Breast epithelium (tissue), 4 donors: Measurements from ENCODE around the gene STARD7. TPM values are rescaled to one million over a fixed set of nuclear protein-coding genes. Genes with fewer than 3 reads are reported as not detected.
A peak's percentile ranks its signal among the peaks of the same experiment; 100 is the strongest.

Source experiments
- DNase-seq, 2 donors: peaks; one replicate each; pipeline ENCODE4 v3.0.0-alpha.2; 2019; ENCODE audit warnings: low spot score in 2 of 2
- H3K27ac ChIP-seq, 2 donors: fragments of 200-600 bp; sonication (generic) in 1 of 2; one replicate each; pipeline ENCODE4 v1.5.1; 2016 to 2019; ENCODE audit warnings: mild to moderate bottlenecking in 1 of 2
- H3K27me3 ChIP-seq, 2 donors: fragments of 200-600 bp; sonication (generic) in 1 of 2; one replicate each; pipeline versions ENCODE4 v1.5.1 to v1.6.0; 2017 to 2019; ENCODE audit warnings: control low read depth in 1 of 2, mild to moderate bottlenecking in 1 of 2
- H3K36me3 ChIP-seq: fragments of 200-600 bp; one replicate; pipeline ENCODE4 v1.5.1; 2019
- H3K4me1 ChIP-seq, 2 donors: fragments of 200-600 bp; sonication (generic); one replicate each; pipeline ENCODE4 v1.5.1; 2016 to 2019; ENCODE audit warnings: control low read depth in 1 of 2
- H3K4me3 ChIP-seq, 3 donors: fragments of 200-600 bp; sonication (generic); 1 replicate in 2 of 3; 2 replicates in 1 of 3; pipeline ENCODE4 v1.5.1; 2016 to 2019; ENCODE audit warnings: mild to moderate bottlenecking in 3 of 3, moderate library complexity in 2 of 3
- H3K9me3 ChIP-seq, 2 donors: fragments of 200-600 bp; sonication (generic) in 1 of 2; one replicate each; pipeline ENCODE4 v1.5.1; 2016 to 2019; ENCODE audit warnings: control low read depth in 1 of 2
- POLR2A ChIP-seq: fragments of 450-650 bp; IDR thresholded peaks from one replicate; pipeline ENCODE4 v1.6.1; 2016; ENCODE audit warnings: antibody characterized with exemption, mild to moderate bottlenecking, moderate library complexity
- POLR2AphosphoS5 ChIP-seq, 3 donors: sonication (generic); formaldehyde crosslinking; IDR thresholded peaks; one replicate each; pipeline ENCODE4 v1.6.1; 2017; ENCODE audit warnings: antibody characterized with exemption in 3 of 3
- intact Hi-C: fragments of 100-400 bp; cut with DNase I; formaldehyde crosslinking; loops from one replicate; pipeline ENCODE4 v1.15.1; 2023; ENCODE audit warnings: low total_unique reads
- total RNA-seq, 3 donors: library from RNA; depleted of rRNA; stranded (reverse); fragments of >200 nt; gene quantifications; one replicate each; pipeline ENCODE4 v1.1.0, GENCODE V29; 2016
- TF ChIP-seq, protein P1 (sequence below), 3 donors: fragments of 450-650 bp; IDR thresholded peaks; one replicate each; pipeline ENCODE4 v1.5.1; 2016 to 2017; ENCODE audit warnings: antibody characterized with exemption in 3 of 3, mild to moderate bottlenecking in 3 of 3, moderate library complexity in 3 of 3

The STARD7 gene
- total RNA-seq, 3 donors from 2014 or later, result 84.9 to 133 (median 96.3) TPM

DNA sequence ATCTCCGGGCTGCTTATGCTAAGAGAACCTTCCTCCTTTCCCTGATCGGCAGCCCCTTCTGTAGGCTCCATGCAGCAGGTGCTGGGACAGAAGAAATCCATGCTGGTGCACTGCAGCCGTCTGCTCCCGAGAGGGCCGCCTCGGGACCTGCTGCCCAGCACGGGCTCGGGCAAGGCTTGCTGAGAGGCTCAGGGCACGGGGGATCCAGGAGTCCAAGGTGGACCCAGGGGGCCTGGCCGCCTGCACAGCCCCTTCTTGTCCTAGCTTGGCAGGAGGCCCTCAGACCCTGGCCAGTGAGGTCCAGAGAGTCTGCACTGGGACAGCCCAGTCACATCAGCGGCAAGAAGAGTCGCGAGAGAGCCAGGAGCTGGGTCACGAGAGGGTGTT lies 50.1 kb downstream of the STARD7 start:
- TF ChIP-seq POLR2A, result no peak
- TF ChIP-seq, protein P1, sequence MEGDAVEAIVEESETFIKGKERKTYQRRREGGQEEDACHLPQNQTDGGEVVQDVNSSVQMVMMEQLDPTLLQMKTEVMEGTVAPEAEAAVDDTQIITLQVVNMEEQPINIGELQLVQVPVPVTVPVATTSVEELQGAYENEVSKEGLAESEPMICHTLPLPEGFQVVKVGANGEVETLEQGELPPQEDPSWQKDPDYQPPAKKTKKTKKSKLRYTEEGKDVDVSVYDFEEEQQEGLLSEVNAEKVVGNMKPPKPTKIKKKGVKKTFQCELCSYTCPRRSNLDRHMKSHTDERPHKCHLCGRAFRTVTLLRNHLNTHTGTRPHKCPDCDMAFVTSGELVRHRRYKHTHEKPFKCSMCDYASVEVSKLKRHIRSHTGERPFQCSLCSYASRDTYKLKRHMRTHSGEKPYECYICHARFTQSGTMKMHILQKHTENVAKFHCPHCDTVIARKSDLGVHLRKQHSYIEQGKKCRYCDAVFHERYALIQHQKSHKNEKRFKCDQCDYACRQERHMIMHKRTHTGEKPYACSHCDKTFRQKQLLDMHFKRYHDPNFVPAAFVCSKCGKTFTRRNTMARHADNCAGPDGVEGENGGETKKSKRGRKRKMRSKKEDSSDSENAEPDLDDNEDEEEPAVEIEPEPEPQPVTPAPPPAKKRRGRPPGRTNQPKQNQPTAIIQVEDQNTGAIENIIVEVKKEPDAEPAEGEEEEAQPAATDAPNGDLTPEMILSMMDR (IDR thresholded peaks at IDR 0.05), result no peak
- TF ChIP-seq POLR2AphosphoS5 (IDR thresholded peaks at IDR 0.05), result no peak
- Histone ChIP-seq H3K27ac (no peak overlapping the region), H3K27me3 (no peaks in the 10 kb centered on the region), H3K36me3 (no peaks in the 10 kb centered on the region), H3K9me3 (no peaks in the 10 kb centered on the region), H3K4me1 (no peaks in the 10 kb centered on the region), H3K4me3 (no peak overlapping the region)
- intact Hi-C loops, result no loop called here
- no peak for DNase-seq

DNA sequence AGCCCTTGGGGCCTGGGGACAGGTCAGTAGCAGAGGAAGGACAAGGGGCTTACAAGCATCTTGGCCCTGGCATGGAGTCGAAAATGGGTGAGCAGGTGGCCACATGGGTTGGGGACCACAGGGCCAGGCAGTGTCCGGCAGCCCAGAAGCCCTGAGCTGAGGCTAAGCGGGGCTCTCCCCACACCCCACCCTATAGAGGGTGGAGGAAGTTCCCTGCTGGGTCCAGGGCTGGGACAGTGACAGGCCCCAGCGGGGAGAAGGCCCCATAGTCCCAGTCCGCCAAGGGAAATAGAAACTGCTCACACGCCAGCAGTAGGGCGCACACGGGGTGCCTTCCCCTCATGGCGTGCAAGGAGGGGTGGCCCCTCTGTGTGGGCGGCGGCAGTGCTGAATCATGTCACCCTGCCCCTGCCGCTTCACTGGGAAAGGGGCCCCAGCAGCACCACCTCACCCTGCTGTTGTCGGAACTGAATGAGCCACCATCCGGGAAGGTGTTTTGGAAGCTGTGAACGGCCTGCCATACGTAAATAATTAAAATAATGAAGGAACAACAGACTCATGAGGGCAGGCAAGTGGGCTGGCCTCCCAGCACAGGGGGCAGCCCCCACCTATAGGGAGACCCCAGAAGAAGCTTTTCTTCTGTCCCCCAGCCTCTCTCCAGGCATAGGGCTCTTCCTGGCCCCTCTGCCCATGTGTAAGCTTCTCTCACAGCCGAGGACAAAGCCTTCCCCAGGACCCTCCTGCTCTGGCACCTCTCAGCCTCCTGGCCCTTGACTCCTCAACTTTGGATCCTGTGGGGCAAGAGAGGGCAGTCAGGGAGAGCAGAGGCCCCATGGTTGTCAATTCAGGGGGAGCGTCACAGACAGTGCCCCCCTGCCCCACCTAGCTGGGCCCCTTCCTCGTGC lies 50.7 kb downstream of the STARD7 start:
- Histone ChIP-seq H3K27me3 (no peaks in the 10 kb centered on the region), H3K4me3 (no peak overlapping the region), H3K27ac (no peak overlapping the region), H3K9me3 (no peaks in the 10 kb centered on the region), H3K4me1 (no peaks in the 10 kb centered on the region), H3K36me3 (no peaks in the 10 kb centered on the region)
- no peak for DNase-seq
- TF ChIP-seq POLR2A, result no peak
- TF ChIP-seq POLR2AphosphoS5 (IDR thresholded peaks at IDR 0.05), result no peak
- intact Hi-C loops, result no loop called here

DNA sequence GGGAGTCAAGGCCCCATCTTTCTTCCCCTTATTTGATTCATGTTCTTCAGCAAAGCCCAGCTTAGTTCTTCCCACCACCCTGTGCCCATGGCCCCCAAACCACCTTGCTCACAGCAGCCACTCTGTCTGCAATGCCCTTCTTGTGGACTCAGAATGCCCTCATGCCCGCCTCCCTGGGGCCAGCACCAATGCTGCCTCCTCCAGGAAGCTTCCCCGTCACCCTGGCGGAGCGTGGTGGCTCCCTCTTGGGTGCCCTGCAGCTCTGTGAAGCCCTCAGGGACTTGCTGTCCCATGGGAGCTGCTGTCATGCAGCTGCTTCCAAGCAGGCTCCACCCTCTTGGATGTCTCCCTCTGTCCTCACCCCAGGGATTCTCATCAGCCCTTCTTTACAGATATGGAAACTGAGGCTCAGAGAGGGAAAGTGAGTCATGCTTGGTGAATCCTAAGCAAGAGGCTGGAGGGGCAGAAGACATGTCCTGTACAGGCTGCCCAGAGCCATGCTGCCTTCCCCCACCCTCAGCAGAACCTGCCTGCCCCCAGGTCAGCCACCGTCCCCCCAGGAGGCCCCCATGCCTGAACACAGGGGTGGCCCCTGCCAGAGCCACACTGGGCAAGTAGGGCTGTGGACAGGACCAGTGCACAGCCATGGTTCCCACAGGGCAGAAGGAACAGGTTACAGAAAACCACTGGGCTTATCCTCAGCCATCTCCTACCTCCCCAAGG lies 51.5 kb downstream of the STARD7 start:
- TF ChIP-seq POLR2A, result no peak
- TF ChIP-seq POLR2AphosphoS5 (IDR thresholded peaks at IDR 0.05), result no peak
- TF ChIP-seq, protein P1 (IDR thresholded peaks at IDR 0.05), result no peak
- no peaks in the 10 kb centered on the region for H3K9me3 ChIP-seq
- no peak overlapping the region for H3K4me3 ChIP-seq
- intact Hi-C loops, result no loop called here
- H3K27me3 ChIP-seq, result no peaks in the 10 kb centered on the region
- no peaks in the 10 kb centered on the region for H3K36me3 ChIP-seq
- no peak overlapping the region for H3K27ac ChIP-seq
- H3K4me1 ChIP-seq, result no peaks in the 10 kb centered on the region
- DNase-seq, result no peak

DNA sequence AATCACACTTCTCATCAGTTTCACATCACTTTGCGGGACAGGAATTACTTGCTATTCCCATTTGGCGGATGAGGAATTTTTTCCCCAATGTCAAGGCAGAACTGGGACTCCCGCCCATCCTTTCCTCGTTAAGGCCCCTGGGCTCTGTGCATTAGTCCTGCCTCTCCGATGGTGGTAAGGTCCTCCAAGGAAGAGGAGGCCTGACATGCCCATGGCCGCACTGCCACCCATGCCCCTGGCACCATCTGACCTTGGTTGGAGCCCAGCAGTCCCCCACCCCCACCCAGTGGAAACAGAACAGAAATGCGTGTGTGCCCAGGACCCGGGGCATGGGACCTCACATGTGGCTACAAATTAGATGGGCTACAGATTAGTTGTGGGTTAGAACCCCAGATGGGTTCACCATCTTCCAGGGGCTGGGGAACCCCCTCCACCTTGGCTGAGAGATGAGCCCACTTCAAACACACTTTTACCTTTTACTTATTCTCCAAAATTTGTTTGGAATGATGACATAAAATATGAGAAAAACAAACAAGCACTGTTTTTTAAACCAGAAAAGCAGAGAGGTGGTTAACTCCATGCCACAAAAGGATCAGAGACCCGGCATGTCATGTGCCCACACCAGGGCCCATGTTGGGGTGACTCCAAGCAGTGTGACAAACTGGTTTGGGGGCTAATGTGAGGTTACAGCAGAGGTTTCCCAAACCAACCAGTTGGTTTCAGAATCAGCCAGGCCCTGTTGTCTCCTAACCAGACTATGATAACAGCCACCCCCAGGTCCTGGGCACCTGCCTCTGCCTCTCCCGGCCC lies 52.4 kb downstream of the STARD7 start:
- Histone ChIP-seq H3K36me3 (no peaks in the 10 kb centered on the region), H3K4me1 (no peaks in the 10 kb centered on the region), H3K4me3 (no peak overlapping the region), H3K27ac (no peak overlapping the region), H3K27me3 (no peaks in the 10 kb centered on the region), H3K9me3 (no peaks in the 10 kb centered on the region)
- TF ChIP-seq POLR2A, result no peak
- no peak for TF ChIP-seq POLR2AphosphoS5 (IDR thresholded peaks at IDR 0.05)
- TF ChIP-seq, protein P1 (IDR thresholded peaks at IDR 0.05), result no peak
- intact Hi-C loops, result no loop called here
- DNase-seq, result peak in 1 of 2 donors; percentile 33

DNA sequence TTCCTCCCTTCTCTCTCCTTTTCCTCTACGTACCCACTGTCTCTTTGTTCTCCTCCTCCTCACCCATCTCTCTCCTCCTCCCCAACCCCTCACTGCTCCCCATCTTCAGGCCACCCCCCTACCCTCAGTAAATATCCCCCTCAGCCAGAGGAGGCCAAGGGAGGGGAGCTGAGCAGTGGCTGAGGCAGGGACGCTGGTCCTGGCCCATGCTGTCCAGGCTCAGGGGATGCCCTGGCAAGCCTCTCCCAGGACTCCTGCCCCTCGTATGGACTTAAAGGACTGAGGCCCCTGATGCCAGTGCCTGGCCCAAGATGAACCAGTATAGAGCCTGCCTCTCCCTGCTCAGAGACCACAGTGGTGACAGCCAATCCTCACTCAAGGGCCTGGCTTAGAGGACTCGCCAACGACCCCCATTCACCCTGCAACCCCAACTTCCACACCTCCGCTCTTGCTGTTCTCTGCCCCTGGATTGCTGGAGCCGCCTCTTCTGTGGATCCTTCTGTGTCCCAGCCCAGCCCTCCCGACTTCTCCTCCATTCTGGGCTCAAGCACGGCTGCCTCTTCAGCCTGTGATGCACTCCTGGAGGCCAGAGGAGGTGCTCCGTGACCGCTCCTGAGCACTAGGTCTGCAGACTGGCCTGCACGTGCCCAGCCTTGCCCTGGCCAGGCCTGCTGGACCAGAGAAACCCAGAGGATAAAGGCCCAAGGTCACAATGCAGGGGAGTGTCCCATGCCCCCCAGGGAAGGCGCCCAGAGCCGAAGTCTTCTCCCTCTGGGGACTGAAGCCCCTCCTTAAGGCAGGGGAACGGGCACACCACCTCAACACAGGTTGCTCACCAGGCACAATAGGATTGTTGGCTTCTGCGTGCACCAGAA lies 53.9 kb downstream of the STARD7 start:
- intact Hi-C loops, result no loop called here
- no peak overlapping the region for H3K27ac ChIP-seq
- H3K27me3 ChIP-seq, result no peaks in the 10 kb centered on the region
- TF ChIP-seq, protein P1 (IDR thresholded peaks at IDR 0.05), result no peak
- no peak for TF ChIP-seq POLR2A
- TF ChIP-seq POLR2AphosphoS5 (IDR thresholded peaks at IDR 0.05), result no peak
- DNase-seq, result peak in 1 of 2 donors; percentile 24
- H3K4me1 ChIP-seq, result no peaks in the 10 kb centered on the region
- H3K36me3 ChIP-seq, result no peaks in the 10 kb centered on the region
- H3K4me3 ChIP-seq, result no peak overlapping the region
- no peaks in the 10 kb centered on the region for H3K9me3 ChIP-seq
